HuH-7.5 (cell line): Measurements from ENCODE around the gene KITLG.
"Not testable (repeated sequence)": the region's sequence is repeated elsewhere in the genome, so short reads cannot be mapped to it uniquely, and the experiment has no call there.

ENCODE experiments used
- DNase-seq: peaks from one replicate; pipeline ENCODE4 v3.0.0; 2011; ENCODE audit warnings: low spot score

The KITLG gene

GRCh38 chr12:88576866-88577265 is 3.4 kb downstream of the KITLG start:
- no peak for DNase-seq

GRCh38 chr12:88575361-88575970 is 4.8 kb downstream of the KITLG start:
- no peak for DNase-seq

GRCh38 chr12:88574278-88574677 is 6.0 kb downstream of the KITLG start:
- DNase-seq, result no peak

DNA sequence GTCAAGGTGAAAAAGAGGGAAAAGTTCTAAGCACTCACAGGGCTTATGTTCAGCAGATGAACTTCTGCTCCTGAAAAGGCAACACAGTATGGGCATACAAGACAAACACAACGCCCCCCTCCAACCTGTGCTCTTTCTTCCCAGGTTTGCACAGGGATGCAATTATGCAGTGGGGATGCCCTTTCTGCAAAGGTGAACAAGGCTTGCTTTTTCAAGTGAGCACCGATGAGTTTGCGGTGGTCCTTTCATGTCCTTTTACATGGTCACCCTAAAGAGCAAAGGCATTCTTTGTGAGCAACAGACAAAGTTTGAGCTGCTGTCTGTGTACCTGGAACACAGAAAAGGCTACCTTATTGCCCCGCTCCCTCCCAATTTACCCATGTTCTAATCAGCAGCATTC is 6.7 kb downstream of the KITLG start:
- DNase-seq, result no peak

DNA sequence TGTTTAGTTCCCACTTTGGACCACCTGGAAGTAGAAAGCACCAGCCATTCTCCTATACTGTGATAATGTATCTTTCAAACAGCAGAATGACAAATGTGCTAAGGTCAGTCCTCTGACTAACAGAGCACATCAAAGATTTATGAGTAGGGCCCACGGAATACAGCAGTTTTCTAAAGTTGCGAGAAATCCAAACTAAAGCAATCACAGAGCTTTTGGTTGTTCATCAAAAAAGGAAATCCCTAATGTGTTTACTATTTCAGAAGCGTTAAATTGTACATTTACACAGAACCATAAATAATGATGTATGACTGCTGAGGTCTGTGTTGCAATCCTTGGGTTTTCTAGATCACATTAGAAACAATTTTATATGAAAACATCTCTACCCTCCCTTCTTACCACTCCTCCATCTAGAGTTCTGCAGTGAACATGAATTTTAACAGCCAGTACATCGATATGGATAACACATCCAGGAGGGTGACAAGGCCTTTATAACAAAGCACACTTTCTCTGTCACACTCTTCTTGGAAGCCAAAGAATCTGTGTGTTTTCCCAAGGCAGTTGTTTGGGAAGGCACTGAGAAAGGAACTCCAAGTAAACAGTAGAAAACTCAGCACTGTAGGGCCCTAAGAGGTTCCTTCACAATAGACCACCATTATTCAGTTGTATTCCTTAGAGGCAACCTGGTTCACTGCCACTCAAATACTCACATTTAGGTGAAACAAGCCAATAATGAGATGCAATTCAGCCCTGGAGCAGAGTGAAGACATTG is 7.3 kb downstream of the KITLG start:
- no peak for DNase-seq

DNA sequence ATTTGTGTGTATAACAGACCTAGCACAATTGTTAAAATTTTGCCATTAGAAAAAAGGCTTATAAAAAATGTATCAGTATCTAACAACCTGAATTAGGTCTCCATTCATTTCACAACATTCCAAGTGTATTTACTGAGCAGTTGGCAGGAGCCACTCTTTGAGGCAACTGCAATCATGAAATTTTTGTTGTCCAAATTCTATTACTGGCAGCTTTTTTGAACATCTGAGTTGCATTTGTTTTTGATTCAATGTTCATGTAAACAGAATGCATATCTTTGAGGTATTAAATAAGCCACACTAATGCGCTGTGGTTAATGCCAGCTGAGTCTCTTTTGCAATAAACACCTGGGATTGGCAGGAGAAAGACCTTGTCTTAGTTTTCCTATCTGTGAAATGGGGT is 8.7 kb downstream of the KITLG start:
- no peak for DNase-seq

- DNase-seq, result no peak
These were observed 10.2 kb downstream of the KITLG start for GRCh38 chr12:88570103-88570502.

DNA sequence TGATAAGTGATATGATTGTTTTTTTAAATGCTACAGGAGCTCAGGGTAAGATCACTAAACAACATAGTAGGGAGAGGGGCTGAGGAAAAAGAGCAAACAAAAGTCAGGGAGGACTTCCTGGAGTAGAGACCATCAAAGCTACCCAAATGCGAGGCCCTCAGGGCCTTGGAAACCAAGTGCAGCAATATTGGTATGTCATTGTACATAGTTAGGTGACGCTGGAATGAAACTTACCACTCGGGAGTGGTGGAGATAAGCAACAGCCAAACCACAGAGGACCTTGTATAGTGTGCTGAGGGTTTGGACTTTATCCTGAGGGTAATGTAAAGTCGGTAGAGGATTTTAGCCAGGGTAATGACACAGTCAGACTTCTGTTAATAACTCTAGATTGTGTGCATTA is 13.8 kb downstream of the KITLG start:
- peak; percentile 9 for DNase-seq

GRCh38 chr12:88562846-88563582 is 17.3 kb downstream of the KITLG start:
- DNase-seq, result no peak

DNA sequence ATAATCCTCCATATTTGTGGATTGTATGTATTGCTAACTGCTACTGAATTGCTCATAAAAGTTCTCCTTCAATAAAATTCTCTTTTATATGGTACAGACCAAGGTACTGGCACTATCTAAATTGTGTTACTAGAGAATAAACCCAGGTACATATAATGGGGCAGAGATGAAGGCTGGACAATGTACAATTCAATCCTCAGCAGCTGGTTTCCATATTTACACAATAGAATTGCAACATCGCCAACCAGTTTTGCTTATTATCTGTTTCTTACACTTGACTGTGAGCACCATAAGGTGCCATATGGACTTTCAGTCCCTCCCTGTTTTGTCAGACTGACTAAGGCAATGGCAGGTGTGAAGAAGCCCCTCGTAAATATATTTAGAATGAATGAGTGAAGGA is 18.1 kb downstream of the KITLG start:
- DNase-seq, result no peak

- DNase-seq, result no peak
These were observed 20.5 kb downstream of the KITLG start for GRCh38 chr12:88559772-88560171.

DNA sequence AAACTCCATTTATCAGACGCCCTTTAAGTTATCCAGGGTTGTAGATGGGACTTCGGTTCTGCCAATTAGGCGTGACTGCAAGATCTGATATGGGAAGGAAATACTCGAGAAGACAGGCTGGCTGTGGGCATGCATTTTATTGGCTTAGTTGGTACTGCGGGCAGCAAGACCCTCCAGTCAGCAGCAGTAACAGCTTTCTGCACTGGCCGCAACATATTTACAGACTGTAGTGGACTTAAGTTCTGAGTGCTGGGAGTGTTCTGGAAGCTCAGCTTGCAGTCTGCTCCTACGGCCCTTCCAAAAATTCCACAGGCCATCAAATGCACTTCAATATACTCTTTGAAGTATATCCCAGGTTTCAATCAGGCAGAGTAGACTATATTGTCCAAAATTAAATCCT is 21.1 kb downstream of the KITLG start:
- DNase-seq, result no peak

DNA sequence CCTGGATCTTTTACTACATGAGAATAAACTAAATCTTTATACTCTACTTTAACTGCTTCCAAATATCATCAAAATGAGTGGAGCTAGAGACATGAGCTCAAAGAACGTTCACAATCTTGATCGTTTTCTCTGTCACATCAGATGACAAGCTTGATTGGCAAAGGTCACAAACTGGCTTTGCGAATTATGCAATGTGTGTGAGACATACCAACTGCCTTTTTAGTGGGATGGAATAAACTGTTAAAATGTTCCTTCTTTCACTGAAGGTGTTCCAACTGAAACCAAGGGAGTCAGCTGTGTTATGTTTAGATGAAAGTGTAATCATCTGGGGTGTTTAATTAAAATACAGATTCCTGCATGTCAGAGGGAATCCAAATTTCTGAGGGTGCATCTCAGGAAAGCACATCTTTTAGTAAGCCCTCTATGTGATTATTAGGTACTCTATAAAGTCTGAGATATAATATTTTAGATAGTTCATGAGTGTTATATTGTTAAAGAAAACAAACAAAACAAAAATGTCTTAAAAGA is 21.9 kb downstream of the KITLG start:
- no peak for DNase-seq

- DNase-seq, result no peak
These were observed 24.0 kb downstream of the KITLG start for GRCh38 chr12:88556213-88556774.

- DNase-seq, result no peak
These were observed 26.2 kb downstream of the KITLG start for GRCh38 chr12:88553941-88554658.

DNA sequence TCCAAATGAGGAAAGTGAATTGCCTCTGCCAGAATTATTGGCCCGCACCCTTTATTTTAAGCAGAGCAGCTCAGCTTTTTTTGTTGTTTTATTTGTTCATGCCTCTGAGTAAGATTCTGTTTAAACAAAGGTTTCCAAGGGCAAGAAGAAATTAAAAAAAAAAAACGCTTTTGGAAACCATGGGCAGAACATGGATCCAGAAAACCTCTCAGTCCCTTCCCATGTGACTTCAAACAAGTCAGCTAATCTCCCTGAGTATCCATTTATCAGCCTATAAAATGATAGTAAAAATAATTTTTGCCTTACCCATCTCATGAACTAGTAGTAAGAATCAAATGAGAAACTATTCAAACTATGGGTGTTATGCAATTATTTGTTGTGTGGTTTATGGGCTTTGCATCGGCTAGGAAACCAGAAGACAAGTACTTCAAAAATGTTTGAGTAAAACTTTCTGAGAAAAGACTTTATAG is 27.6 kb downstream of the KITLG start:
- no peak for DNase-seq

- no peak for DNase-seq
These were observed 30.3 kb downstream of the KITLG start for GRCh38 chr12:88549929-88550328.

DNA sequence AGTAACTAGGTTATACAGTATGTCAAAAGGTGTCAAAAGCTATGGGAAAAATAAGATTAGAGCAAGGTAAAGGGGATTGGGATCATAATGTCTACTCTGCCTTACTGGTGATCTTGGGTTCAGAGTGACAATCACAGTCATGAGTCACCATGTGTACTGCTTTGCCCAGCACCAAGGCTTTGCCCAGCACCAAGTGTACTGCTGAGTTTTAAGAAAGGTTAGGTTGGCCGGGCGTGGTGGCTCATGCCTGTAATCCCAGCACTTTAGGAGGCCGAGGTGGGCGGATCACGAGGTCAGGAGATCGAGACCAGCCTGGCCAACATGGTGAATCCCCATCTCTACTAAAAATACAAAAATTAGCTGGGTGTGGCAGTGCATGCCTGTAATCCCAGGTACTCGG is 32.3 kb downstream of the KITLG start:
- not testable (repeated sequence) for DNase-seq

- no peak for DNase-seq
These were observed 33.4 kb downstream of the KITLG start for GRCh38 chr12:88546853-88547252.

GRCh38 chr12:88546226-88546625 is 34.0 kb downstream of the KITLG start:
- DNase-seq, result no peak
